Measurements from ENCODE around the gene NKPD1. TPM values are rescaled to one million over a fixed set of nuclear protein-coding genes. Genes with fewer than 3 reads are reported as not detected.

Gene NKPD1
- total and polyA plus RNA-seq, 2 donors (not counting 3 experiments of a cell fraction or from before 2014, with no cell fraction given): 0.04 TPM; not detected in 1

Other genes with a start within 250 kb of the NKPD1 start
- gene APOC1, start 246.4 kb downstream of the NKPD1 start, total RNA-seq: 5.0 and 11.4 TPM in 2 replicates
- 15.0 and 18.5 TPM in 2 replicates for gene APOC1, start 246.4 kb downstream of the NKPD1 start, polyA plus RNA-seq
- gene APOC4, start 218.7 kb downstream of the NKPD1 start, total RNA-seq: not detected in 2 replicates
- not detected in 2 replicates for gene APOC4, start 218.7 kb downstream of the NKPD1 start, polyA plus RNA-seq
- not detected in 2 replicates for gene APOC2, start 214.9 kb downstream of the NKPD1 start, total RNA-seq
- gene APOC2, start 214.9 kb downstream of the NKPD1 start, polyA plus RNA-seq: not detected in 2 replicates
- 108 and 115 TPM in 2 replicates for gene CLPTM1, start 205.6 kb downstream of the NKPD1 start, total RNA-seq
- gene CLPTM1, start 205.6 kb downstream of the NKPD1 start, polyA plus RNA-seq: 176 and 200 TPM in 2 replicates
- gene RELB, start 159.5 kb downstream of the NKPD1 start, total RNA-seq: 10.5 and 13.2 TPM in 2 replicates
- 14.4 and 19.8 TPM in 2 replicates for gene RELB, start 159.5 kb downstream of the NKPD1 start, polyA plus RNA-seq
- gene CLASRP, start 121.9 kb downstream of the NKPD1 start, total RNA-seq: 70.7 and 77.0 TPM in 2 replicates
- 30.5 and 40.7 TPM in 2 replicates for gene CLASRP, start 121.9 kb downstream of the NKPD1 start, polyA plus RNA-seq
- gene ZNF296, start 84.5 kb downstream of the NKPD1 start, total RNA-seq: 1.8 and 2.1 TPM in 2 replicates
- 0.35 and 0.46 TPM in 2 replicates for gene ZNF296, start 84.5 kb downstream of the NKPD1 start, polyA plus RNA-seq
- 30.3 and 34.2 TPM in 2 replicates for gene GEMIN7, start 81.7 kb downstream of the NKPD1 start, total RNA-seq
- 53.7 and 55.6 TPM in 2 replicates for gene GEMIN7, start 81.7 kb downstream of the NKPD1 start, polyA plus RNA-seq
- gene PPP1R37, start 67.8 kb downstream of the NKPD1 start, total RNA-seq: 27.1 and 28.5 TPM in 2 replicates
- gene PPP1R37, start 67.8 kb downstream of the NKPD1 start, polyA plus RNA-seq: 16.2 and 18.6 TPM in 2 replicates
- 12.6 and 18.1 TPM in 2 replicates for gene TRAPPC6A, start 17.3 kb upstream of the NKPD1 start, total RNA-seq
- 45.4 and 46.6 TPM in 2 replicates for gene TRAPPC6A, start 17.3 kb upstream of the NKPD1 start, polyA plus RNA-seq
- gene BLOC1S3, start 17.8 kb upstream of the NKPD1 start, total RNA-seq: 11.7 and 17.4 TPM in 2 replicates
- gene BLOC1S3, start 17.8 kb upstream of the NKPD1 start, polyA plus RNA-seq: 13.6 and 13.8 TPM in 2 replicates
- gene EXOC3L2, start 84.4 kb upstream of the NKPD1 start, total RNA-seq: 0.66 and 1.2 TPM in 2 replicates
- 1.7 and 1.8 TPM in 2 replicates for gene EXOC3L2, start 84.4 kb upstream of the NKPD1 start, polyA plus RNA-seq
- 50.0 and 51.6 TPM in 2 replicates for gene MARK4, start 90.3 kb upstream of the NKPD1 start, total RNA-seq
- gene MARK4, start 90.3 kb upstream of the NKPD1 start, polyA plus RNA-seq: 13.9 and 14.4 TPM in 2 replicates
- gene CKM, start 161.9 kb upstream of the NKPD1 start, total RNA-seq: not detected in 2 replicates
- not detected in 2 replicates for gene CKM, start 161.9 kb upstream of the NKPD1 start, polyA plus RNA-seq
- gene KLC3, start 179.8 kb upstream of the NKPD1 start, total RNA-seq: not detected in 2 replicates
- not detected in 2 replicates for gene KLC3, start 179.8 kb upstream of the NKPD1 start, polyA plus RNA-seq
- 55.4 and 59.9 TPM in 2 replicates for gene ERCC2, start 209.6 kb upstream of the NKPD1 start, total RNA-seq
- 61.8 and 79.6 TPM in 2 replicates for gene ERCC2, start 209.6 kb upstream of the NKPD1 start, polyA plus RNA-seq
- gene PPP1R13L, start 244.1 kb upstream of the NKPD1 start, total RNA-seq: 77.4 and 84.4 TPM in 2 replicates
- 27.8 and 28.5 TPM in 2 replicates for gene PPP1R13L, start 244.1 kb upstream of the NKPD1 start, polyA plus RNA-seq
- gene POLR1G, start 245.7 kb upstream of the NKPD1 start, total RNA-seq: 18.0 and 19.5 TPM in 2 replicates
- 6.6 and 6.7 TPM in 2 replicates for gene POLR1G, start 245.7 kb upstream of the NKPD1 start, polyA plus RNA-seq

Measured in endothelial cell of umbilical vein (primary cell).